ENCODE data around the gene ERVV-1. TPM values are rescaled to one million over a fixed set of nuclear protein-coding genes. Genes with fewer than 3 reads are reported as not detected.

ERVV-1 gene
- total RNA-seq, 1 donor from 2014 or later, result not detected

DNA sequence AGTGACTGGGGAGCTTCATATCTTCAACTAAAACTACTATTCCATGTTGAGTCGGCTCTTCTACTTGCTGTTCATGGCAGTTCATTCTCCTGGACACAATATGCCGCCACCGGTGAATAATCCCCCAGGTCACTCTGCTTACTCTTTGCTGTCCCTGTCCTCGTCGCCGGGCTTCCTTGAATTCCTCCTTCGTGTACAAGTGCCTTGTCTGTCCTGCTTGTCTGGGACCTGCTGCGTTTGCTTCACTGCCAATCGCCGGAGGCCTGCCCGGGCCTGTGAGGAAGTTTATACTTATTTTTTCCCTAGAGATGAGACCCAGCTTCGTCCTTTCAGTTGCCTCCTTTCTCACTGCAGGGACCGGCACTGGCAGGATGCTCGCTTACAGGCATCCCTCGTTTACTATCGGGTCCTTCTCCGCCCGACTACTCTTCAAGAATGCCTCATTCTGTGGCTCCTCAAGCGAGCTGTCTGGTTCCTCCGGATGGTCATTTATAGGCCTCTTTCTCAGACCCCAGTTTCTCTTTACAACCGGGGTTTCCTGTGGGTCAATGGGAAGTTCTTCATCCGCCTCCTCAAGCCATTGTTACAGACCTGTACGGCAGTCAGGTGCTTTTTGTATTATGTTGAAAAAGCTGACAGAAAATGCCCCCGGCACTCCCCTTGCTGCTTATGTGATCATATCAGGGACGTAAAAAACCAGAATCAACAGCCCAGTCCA lies 5.5 kb upstream of the ERVV-1 start:
- Histone ChIP-seq H3K36me3 (no peaks in the 10 kb centered on the region), H3K27me3 (no peaks in the 10 kb centered on the region), H3K4me1 (no peaks in the 10 kb centered on the region), H3K9me3 (no peaks in the 10 kb centered on the region), H3K27ac (no peak overlapping the region), H3K4me3 (no peak overlapping the region)
- TF ChIP-seq POLR2A (IDR thresholded peaks at IDR 0.05), result no peak
- no peak for TF ChIP-seq POLR2AphosphoS5 (IDR thresholded peaks at IDR 0.05; ENCODE audit: insufficient read depth in 1 of 2, low read depth in 1 of 2)
- TF ChIP-seq, protein P1, sequence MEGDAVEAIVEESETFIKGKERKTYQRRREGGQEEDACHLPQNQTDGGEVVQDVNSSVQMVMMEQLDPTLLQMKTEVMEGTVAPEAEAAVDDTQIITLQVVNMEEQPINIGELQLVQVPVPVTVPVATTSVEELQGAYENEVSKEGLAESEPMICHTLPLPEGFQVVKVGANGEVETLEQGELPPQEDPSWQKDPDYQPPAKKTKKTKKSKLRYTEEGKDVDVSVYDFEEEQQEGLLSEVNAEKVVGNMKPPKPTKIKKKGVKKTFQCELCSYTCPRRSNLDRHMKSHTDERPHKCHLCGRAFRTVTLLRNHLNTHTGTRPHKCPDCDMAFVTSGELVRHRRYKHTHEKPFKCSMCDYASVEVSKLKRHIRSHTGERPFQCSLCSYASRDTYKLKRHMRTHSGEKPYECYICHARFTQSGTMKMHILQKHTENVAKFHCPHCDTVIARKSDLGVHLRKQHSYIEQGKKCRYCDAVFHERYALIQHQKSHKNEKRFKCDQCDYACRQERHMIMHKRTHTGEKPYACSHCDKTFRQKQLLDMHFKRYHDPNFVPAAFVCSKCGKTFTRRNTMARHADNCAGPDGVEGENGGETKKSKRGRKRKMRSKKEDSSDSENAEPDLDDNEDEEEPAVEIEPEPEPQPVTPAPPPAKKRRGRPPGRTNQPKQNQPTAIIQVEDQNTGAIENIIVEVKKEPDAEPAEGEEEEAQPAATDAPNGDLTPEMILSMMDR (IDR thresholded peaks at IDR 0.05), result no peak
- no peak for DNase-seq (ENCODE audit: extremely low spot score in 2 of 2)
- intact Hi-C loops (cut with DNase I), result no loop called here

DNA sequence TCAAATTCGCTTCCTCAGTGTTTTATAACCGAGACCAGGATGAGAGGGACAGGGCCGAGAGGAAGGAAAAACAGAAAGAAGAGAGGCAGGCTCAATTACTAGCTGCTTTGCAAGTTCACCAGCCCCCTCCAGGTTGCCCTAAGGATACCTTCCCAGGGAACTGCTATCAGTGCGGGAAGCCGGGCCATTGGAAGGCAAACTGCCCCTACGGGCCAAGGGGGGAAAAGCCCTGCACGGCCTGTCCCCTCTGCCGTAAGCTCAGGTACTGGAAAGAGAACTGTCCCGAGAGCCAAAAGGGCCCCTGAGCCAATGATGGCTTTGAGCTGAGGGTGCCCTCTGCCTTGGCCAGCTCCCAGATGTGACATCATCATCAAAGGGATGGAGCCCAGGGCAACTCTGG lies 3.2 kb upstream of the ERVV-1 start:
- H3K9me3 ChIP-seq, result no peaks in the 10 kb centered on the region
- TF ChIP-seq POLR2AphosphoS5 (IDR thresholded peaks at IDR 0.05; ENCODE audit: insufficient read depth in 1 of 2, low read depth in 1 of 2) (no peak), POLR2A (IDR thresholded peaks at IDR 0.05) (no peak)
- TF ChIP-seq, protein P1 (IDR thresholded peaks at IDR 0.05), result no peak
- H3K4me3 ChIP-seq, result no peak overlapping the region
- H3K27me3 ChIP-seq, result no peaks in the 10 kb centered on the region
- no peaks in the 10 kb centered on the region for H3K4me1 ChIP-seq
- no peak overlapping the region for H3K27ac ChIP-seq
- intact Hi-C loops (cut with DNase I), result no loop called here
- DNase-seq (ENCODE audit: extremely low spot score in 2 of 2), result no peak
- no peaks in the 10 kb centered on the region for H3K36me3 ChIP-seq

DNA sequence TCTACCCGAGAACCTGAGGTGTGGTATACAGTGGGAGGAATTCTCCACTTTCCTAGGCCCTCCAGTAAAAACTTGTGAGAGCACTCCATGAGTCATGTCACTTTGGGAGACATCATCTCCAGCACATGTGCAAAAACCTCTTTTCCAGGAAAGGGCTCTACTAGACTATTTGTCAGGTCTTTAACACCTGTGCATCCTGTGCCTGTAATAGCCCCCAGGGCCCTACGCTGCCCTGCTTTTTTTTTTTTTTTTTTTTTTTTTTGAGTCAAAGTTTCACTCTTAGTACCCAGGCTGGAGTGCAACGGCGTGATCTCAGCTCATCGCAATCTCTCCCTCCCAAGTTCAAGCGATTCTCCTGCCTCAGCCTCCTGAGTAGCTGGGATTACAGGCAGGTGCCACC lies 1.7 kb upstream of the ERVV-1 start:
- no peaks in the 10 kb centered on the region for H3K27me3 ChIP-seq
- H3K9me3 ChIP-seq, result no peaks in the 10 kb centered on the region
- TF ChIP-seq POLR2A (IDR thresholded peaks at IDR 0.05) (no peak), POLR2AphosphoS5 (IDR thresholded peaks at IDR 0.05; ENCODE audit: insufficient read depth in 1 of 2, low read depth in 1 of 2) (no peak)
- TF ChIP-seq, protein P1 (IDR thresholded peaks at IDR 0.05), result no peak
- no peak overlapping the region for H3K27ac ChIP-seq
- no peaks in the 10 kb centered on the region for H3K4me1 ChIP-seq
- intact Hi-C loops (cut with DNase I), result no loop called here
- DNase-seq (ENCODE audit: extremely low spot score in 2 of 2), result no peak
- H3K4me3 ChIP-seq, result no peak overlapping the region
- no peaks in the 10 kb centered on the region for H3K36me3 ChIP-seq

DNA sequence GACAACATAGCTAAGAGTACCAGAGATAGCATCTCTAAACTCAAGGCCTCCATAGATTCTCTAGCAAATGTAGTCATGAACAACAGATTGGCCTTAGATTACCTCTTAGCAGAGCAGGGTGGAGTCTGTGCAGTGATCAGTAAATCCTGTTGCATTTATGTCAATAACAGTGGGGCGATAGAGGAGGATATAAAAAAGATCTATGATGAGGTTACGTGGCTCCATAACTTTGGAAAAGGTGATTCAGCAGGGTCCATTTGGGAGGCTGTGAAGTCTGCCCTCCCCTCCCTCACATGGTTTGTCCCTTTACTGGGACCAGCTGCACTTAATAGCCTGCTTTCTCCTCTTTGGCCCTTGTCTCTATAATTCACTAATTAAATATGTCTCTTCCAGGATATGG lies 1.4 kb downstream of the ERVV-1 start:
- no peak for TF ChIP-seq POLR2A (IDR thresholded peaks at IDR 0.05)
- TF ChIP-seq, protein P1 (IDR thresholded peaks at IDR 0.05), result no peak
- Histone ChIP-seq H3K9me3 (no peaks in the 10 kb centered on the region), H3K27ac (no peak overlapping the region), H3K36me3 (no peaks in the 10 kb centered on the region), H3K4me1 (no peaks in the 10 kb centered on the region), H3K4me3 (no peak overlapping the region), H3K27me3 (no peaks in the 10 kb centered on the region)
- no peak for DNase-seq (ENCODE audit: extremely low spot score in 2 of 2)
- intact Hi-C loops (cut with DNase I), result no loop called here

DNA sequence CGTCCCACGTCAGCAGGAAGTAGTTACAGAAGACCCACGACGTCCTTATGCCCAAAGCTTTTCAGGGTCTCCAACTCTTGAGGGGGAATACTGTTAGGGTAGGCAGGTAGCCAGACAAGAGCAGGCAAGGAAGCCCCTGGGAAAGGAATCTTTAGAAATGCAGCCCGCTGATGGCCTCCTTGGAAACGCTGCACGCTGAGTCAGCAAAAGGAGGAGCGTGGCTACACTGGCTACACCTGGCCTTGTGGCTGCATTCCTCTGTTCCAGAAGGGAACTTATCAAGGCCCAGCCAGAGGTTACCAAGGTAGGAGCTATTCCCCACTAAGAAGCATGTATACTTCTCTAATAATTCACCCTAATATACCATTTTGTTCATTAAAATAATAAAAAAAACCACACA lies 2.0 kb downstream of the ERVV-1 start:
- no peaks in the 10 kb centered on the region for H3K4me1 ChIP-seq
- no peak for DNase-seq (ENCODE audit: extremely low spot score in 2 of 2)

More for the DNA sequence above, 2.0 kb downstream of the ERVV-1 start:
- Histone ChIP-seq H3K36me3 (no peaks in the 10 kb centered on the region), H3K27me3 (no peaks in the 10 kb centered on the region), H3K9me3 (no peaks in the 10 kb centered on the region), H3K27ac (no peak overlapping the region), H3K4me3 (no peak overlapping the region)
- intact Hi-C loops (cut with DNase I), result no loop called here
- TF ChIP-seq POLR2AphosphoS5 (IDR thresholded peaks at IDR 0.05; ENCODE audit: insufficient read depth in 1 of 2, low read depth in 1 of 2) (no peak), POLR2A (IDR thresholded peaks at IDR 0.05) (no peak)
- TF ChIP-seq, protein P1 (IDR thresholded peaks at IDR 0.05), result no peak
